COLO829 (cell line): ENCODE measurements around the gene ALG2.

ENCODE experiments used
- DNase-seq: peaks from one replicate; pipeline ENCODE4 v3.0.0; 2012; ENCODE audit warnings: low spot score

The ALG2 gene

DNA sequence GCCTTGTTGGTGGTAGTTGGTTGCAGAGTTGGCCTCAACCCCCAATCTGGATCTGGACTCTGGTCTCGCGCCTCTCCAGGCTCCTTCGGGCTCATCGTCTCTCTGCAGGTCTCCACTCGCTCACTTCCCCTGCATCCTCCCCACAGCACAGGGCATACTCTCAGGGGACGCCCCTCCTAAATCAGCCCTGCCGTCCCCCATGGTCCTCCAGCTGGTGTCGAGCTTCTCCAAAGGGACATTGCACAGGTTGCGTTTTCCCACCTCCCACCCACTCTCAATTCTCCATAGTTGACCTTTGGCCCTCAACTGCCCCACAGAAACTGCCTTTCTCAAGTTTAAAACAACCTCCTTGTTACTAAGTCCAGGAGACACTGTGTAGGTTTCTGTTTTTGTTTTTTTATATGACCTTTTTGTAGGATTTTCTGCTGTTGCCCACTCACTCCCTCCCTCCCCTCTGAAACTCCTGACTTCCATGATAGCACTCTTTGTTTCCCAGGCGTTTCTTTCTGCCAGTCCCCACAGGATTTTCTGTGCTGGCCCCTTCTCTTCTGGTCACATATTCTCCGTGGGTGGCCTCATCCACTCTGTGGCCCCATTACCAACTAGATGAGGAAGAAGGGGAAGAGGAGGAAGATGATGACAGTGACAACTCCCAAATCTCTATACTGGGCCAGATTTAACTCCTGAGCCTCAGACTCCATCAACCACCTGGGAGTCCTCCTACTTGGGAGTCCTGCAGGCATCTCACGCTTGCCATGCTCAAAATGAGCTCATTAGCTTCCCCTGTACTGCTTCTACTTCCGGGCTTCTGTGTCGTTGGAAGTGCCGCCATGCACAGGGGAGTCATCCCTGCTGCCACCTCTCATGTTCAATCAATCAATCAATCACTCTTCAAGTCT lies 50.3 kb downstream of the ALG2 start:
- peak; percentile 54 for DNase-seq

DNA sequence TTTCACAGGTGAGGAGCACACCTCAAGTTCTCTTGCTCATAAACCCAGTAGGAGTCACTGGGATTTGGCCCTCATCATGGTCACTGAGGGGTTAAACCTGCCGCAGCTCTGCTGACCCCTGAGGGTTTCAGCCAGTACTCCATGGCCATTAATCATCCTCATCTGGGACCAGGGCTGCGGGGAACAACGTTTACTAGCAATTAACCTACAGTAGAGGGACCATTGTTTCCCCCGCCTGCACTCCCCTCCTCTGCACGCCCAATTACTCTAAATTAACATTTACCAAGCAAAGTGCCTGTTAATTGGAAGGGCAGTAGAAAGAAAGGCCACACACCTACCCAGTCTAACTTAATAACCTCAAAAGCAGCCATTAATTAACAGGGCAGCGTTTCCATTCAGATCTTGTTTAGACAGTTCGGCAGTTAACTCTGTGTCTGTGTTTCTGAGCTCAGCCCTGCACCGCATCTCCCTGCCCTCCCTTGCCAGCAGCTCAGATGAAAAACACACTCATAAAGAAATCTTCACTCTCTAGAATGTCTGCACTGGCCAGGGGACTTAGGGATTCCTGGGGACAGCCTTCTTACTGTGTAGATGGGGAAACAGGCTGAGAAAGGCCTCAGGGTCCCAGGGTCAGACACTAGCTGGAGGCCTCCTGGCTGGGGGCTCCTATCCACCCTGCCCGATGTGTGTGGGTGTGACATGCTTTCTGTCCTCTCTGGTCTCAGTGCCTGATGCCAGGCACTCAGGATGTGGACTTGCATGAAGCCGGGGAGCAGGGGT lies 51.6 kb downstream of the ALG2 start:
- DNase-seq: peak; percentile 44

DNA sequence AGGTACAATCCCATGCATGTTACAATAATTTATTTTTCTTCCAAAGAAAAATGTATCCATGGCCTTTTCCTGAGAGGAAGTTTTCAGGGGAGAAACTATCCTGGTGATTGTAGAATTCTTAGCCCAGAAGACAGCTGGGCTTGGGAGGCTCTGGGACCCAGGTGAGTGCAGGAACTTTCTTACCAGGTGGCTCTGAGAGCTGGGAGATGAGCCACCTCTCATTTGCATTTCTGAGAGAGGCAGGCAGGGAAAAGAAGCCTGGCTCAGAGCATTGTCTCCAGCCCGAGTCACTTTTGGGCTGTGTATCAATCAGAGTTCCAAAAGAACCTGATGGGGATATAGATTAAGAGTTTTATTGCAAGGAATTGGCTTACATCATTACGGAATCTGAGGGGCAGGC lies 52.7 kb downstream of the ALG2 start:
- no peak for DNase-seq

DNA sequence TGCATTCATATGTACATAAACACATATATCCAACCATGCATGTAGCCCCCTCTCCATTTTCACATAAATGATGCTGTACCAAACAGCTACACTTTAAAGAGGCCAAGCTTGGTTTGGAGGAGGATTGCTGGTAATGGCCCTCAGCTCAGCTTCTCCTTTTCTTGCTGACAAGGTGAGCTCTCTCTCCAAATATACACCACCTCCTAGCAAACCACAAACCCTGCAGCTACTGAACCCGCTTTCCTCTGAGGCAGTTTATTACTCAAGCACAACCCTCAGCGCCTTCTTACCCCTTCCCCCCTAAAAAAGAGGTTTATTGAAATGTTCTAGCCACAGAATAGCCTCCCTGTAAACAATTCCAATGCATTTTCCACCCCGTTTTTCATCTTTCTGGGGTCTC lies 54.0 kb downstream of the ALG2 start:
- DNase-seq: no peak

DNA sequence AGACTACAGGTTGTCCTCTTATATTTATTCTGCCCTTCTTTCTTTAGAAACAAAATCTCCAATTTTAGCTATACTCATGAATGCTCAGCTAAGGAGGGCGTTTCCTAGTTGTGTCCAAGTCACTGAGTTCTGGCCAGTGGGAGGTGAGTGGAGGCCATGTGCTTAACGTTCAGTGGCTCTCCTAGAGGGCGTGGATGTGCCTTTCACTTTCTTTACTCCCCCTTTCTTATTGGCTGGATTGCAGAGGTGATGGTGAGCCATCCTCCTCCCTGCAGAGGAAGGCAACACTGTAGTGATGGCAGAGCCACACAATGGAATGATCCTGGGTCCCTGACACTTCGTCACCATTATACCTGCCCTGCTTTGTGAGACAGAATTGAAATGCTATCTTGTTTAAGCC lies 54.6 kb downstream of the ALG2 start:
- DNase-seq: no peak
